Right atrium auricular region (tissue), 2 donors: ENCODE measurements around the gene ZNF496. TPM values are rescaled to one million over a fixed set of nuclear protein-coding genes. Genes with fewer than 3 reads are reported as not detected.
A peak's percentile ranks its signal among the peaks of the same experiment; 100 is the strongest.

Source experiments
- DNase-seq: peaks from one replicate; pipeline ENCODE4 v3.0.0-alpha.2; 2019; ENCODE audit warnings: low spot score
- H3K27ac ChIP-seq, 2 donors: fragments of 200-600 bp; sonication (generic); 1 replicate in 1 of 2; 2 replicates in 1 of 2; pipeline ENCODE4 v1.5.1; 2016 to 2019
- H3K27me3 ChIP-seq, 2 donors: fragments of 200-600 bp; sonication (generic); one replicate each; pipeline versions ENCODE4 v1.5.1 to v1.6.0; 2017 to 2019
- H3K36me3 ChIP-seq: fragments of 200-600 bp; sonication (generic); one replicate; pipeline ENCODE4 v1.5.1; 2016
- H3K4me1 ChIP-seq, 2 donors: fragments of 200-600 bp; sonication (generic); one replicate each; pipeline versions ENCODE4 v1.5.1 to v1.6.0; 2017 to 2019
- H3K4me3 ChIP-seq, 2 donors: fragments of 200-600 bp; sonication (generic); 1 replicate in 1 of 2; 2 replicates in 1 of 2; pipeline ENCODE4 v1.5.1; 2017 to 2019; ENCODE audit warnings: mild to moderate bottlenecking in 1 of 2, moderate library complexity in 1 of 2
- H3K9me3 ChIP-seq, 2 donors: fragments of 200-600 bp; sonication (generic); one replicate each; pipeline ENCODE4 v1.5.1; 2019
- total RNA-seq, 2 donors: library from RNA; depleted of rRNA; stranded (reverse); fragments of >200 nt; gene quantifications; one replicate each; pipeline ENCODE4 v1.1.0, GENCODE V29; 2016
- TF ChIP-seq, protein P1 (sequence below), 2 donors: fragments of 200-600 bp; sonication (generic); IDR thresholded peaks; one replicate each; pipeline ENCODE4 v1.5.1; 2019; ENCODE audit warnings: antibody characterized with exemption in 2 of 2

ZNF496 gene
- total RNA-seq, 2 donors from 2014 or later = 19.4 to 32.6 TPM

DNA sequence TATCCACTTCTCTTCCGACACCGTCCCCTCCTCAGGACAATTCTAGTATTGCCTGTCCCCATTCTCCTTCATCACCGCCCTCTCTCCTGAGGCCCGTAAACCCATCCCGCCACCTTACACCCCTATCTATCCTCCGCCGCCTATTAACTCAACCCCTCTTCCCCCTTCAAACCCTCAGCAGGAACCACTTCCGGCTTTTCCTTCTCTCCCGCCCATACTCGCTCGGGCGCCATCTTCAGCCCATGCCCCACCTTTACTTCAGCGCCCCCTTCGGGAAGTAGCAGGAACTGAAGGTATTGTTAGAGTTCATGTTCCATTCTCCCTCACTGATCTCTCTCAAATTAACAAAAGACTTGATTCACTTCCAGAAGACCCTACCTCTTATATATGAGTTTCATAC is 44.2 kb downstream of the ZNF496 start:
- H3K27me3 ChIP-seq = no peaks in the 10 kb centered on the region
- H3K36me3 ChIP-seq = no peaks in the 10 kb centered on the region
- DNase-seq = peak; percentile 38
- H3K4me1 ChIP-seq = no peaks in the 10 kb centered on the region
- H3K9me3 ChIP-seq = no peaks in the 10 kb centered on the region
- TF ChIP-seq, protein P1, sequence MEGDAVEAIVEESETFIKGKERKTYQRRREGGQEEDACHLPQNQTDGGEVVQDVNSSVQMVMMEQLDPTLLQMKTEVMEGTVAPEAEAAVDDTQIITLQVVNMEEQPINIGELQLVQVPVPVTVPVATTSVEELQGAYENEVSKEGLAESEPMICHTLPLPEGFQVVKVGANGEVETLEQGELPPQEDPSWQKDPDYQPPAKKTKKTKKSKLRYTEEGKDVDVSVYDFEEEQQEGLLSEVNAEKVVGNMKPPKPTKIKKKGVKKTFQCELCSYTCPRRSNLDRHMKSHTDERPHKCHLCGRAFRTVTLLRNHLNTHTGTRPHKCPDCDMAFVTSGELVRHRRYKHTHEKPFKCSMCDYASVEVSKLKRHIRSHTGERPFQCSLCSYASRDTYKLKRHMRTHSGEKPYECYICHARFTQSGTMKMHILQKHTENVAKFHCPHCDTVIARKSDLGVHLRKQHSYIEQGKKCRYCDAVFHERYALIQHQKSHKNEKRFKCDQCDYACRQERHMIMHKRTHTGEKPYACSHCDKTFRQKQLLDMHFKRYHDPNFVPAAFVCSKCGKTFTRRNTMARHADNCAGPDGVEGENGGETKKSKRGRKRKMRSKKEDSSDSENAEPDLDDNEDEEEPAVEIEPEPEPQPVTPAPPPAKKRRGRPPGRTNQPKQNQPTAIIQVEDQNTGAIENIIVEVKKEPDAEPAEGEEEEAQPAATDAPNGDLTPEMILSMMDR (IDR thresholded peaks at IDR 0.05) = no peak
- no peak overlapping the region for H3K27ac ChIP-seq
- H3K4me3 ChIP-seq = no peak overlapping the region

DNA sequence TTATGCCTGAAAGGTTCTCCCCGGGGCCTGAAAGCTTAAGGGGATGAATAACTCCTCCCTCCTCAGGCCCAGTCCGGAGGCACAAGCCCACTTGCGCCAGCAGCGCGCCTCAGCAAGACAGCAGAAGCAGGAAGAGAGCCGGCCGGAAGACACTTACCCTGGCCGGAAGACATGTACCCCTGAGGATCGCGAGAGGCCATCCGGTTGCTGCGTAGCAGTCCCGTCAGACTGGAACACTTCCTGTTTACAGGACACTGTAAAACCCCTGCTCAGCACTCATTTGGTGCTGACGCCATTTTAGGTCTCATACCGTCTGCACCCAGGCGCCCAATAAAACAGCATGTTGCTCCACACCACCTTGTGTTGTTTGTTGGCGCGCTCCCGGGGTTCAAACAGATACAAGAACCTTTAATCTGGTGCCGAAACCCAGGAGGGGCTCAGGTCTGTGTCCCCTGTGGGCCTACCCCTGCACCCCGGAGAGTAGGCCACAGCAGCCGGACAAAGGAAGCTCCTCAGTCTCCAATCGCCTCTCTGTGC is 45.5 kb downstream of the ZNF496 start:
- Histone ChIP-seq H3K4me3 (no peak overlapping the region), H3K36me3 (no peaks in the 10 kb centered on the region), H3K27me3 (no peaks in the 10 kb centered on the region), H3K4me1 (no peaks in the 10 kb centered on the region), H3K9me3 (no peaks in the 10 kb centered on the region), H3K27ac (no peak overlapping the region)
- peak; percentile 36 for DNase-seq
- TF ChIP-seq, protein P1 (IDR thresholded peaks at IDR 0.05) = no peak

DNA sequence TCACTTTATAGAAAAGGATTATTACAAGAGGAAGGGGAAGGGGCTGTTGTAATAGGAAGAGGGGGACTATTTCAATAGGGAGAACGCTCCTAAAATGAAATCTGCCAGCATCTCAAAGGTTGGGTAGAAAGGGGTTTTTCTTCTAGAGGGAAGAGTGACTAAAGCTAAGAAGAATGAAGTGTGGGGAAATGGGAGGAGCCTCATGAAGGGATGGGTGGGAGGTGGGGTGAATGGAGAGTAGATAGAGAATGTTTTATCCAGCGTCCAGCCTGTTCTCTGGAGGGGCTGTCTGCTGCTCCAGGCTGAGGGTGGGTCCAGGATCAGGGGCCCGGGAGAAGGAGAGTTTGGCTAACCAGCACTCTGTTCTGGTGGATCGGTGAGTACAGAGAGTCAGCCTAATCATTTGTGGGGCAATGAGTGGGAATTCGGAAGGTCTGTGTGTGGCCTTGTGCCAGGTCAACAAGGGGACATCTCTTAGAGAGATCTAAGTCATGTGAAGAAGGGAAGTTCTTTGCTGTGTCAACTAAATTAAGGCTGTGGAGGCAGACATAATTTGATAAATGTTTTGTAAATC is 50.6 kb downstream of the ZNF496 start:
- H3K9me3 ChIP-seq = no peaks in the 10 kb centered on the region
- TF ChIP-seq, protein P1 (IDR thresholded peaks at IDR 0.05) = no peak
- no peaks in the 10 kb centered on the region for H3K27me3 ChIP-seq
- no peak overlapping the region for H3K4me3 ChIP-seq
- no peaks in the 10 kb centered on the region for H3K4me1 ChIP-seq
- DNase-seq = no peak
- H3K27ac ChIP-seq = no peak overlapping the region
- H3K36me3 ChIP-seq = no peaks in the 10 kb centered on the region

DNA sequence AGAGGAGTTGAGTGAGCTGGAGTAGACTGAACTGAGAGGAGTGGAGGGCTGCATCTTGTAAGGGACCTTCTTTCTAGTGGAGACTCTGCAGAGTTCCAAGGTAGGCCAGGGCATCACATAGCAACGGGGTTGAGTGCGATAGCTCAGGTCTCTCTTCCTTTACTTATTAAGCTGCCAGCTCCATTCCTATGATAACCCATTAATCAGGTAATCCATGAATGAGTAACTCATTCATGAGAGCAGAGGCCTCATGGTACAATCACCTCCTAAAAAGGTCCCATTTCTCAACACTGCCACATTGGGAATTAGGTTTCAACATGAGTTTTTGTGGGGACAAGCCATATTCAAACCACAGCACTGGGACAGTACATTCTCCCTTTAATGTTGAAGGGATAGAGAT is 54.5 kb downstream of the ZNF496 start:
- H3K4me3 ChIP-seq = no peak overlapping the region
- no peaks in the 10 kb centered on the region for H3K36me3 ChIP-seq
- TF ChIP-seq, protein P1 (IDR thresholded peaks at IDR 0.05) = no peak
- H3K27ac ChIP-seq = no peak overlapping the region
- H3K9me3 ChIP-seq = no peaks in the 10 kb centered on the region
- H3K27me3 ChIP-seq = no peaks in the 10 kb centered on the region
- DNase-seq = no peak
- H3K4me1 ChIP-seq = no peaks in the 10 kb centered on the region

DNA sequence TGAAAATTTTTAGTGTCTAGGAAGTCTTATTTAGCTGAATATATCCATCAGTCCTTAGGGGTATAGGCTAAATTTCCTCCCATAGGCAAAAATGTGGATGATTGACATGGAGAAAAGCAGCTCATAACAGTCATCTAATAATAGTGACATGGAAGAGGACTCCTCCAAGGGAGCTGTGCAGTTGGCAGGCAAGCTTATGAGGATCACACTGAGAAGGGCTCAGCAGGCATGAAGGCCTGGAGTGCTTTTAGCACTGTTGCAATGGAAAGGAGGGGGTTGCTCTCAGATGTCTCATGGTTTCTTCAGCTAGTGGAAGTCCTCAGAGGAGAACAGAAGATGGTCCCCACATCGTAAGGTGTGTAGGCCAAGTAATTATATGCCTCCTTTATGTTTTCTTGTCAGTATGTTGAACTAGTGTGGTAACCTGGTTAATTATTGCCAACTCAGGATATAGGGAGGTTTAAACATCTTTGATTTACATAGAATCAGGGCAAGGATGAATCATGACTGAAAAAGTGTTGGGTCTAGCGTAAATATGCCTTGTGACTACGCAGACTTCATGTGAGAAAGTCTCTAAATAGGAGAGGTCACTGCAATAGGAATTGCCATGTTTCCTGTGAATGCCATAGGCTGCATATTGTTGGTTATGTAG is 56.9 kb downstream of the ZNF496 start:
- TF ChIP-seq, protein P1 (IDR thresholded peaks at IDR 0.05) = no peak

More for the DNA sequence above, 56.9 kb downstream of the ZNF496 start:
- Histone ChIP-seq H3K9me3 (peaks cover 0 to 8% of the 10 kb centered on the region in 2 donors), H3K4me3 (no peak overlapping the region), H3K27me3 (no peaks in the 10 kb centered on the region), H3K36me3 (no peaks in the 10 kb centered on the region), H3K27ac (no peak overlapping the region), H3K4me1 (no peaks in the 10 kb centered on the region)
- no peak for DNase-seq
